ENCODE results near the gene CHD2.

CHD2 gene

DNA sequence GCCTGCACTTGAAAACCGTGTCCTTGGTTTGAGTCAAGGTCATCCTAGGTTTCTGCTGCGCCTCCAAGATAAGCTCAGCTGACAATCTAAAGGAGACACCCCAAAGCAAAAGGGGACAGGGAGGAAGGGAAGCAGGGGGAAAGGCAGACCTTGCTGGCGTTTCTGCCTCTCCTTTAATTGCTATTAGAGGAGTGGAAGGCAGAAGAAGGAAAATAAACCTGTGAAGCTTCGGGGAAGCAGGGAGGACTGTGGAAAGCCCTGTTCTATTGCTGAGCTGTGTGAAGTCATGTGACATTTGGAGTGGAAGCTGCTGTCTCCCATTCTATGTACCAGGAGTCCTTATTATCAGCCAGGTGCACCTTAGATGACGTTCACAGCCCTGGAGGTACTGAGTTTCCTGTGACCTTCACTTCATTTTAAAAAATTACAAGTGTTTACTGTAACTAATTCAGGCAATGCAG, 21.5 kb upstream of the CHD2 start:
- H3K4me3 ChIP-seq (ENCODE audit: insufficient read depth, low read depth, low read length): no peak overlapping the region
- no peaks in the 10 kb centered on the region for H3K27me3 ChIP-seq (ENCODE audit: control insufficient read depth, insufficient read depth, low read length, poor library complexity, severe bottlenecking)
- peaks cover 28% of the 10 kb centered on the region for H3K4me1 ChIP-seq (ENCODE audit: control insufficient read depth, insufficient read depth, low read length)
- H3K36me3 ChIP-seq (ENCODE audit: control insufficient read depth, insufficient read depth, low read length): no peaks in the 10 kb centered on the region
- WGBS, 2 experiments: 88% methylated on average over 5 of the region's 5 CpGs
- no peak overlapping the region for H3K27ac ChIP-seq (ENCODE audit: insufficient read depth, low read depth, low read length, poor library complexity, severe bottlenecking)
- no peaks in the 10 kb centered on the region for H3K9me3 ChIP-seq (ENCODE audit: control insufficient read depth, low read length)

DNA sequence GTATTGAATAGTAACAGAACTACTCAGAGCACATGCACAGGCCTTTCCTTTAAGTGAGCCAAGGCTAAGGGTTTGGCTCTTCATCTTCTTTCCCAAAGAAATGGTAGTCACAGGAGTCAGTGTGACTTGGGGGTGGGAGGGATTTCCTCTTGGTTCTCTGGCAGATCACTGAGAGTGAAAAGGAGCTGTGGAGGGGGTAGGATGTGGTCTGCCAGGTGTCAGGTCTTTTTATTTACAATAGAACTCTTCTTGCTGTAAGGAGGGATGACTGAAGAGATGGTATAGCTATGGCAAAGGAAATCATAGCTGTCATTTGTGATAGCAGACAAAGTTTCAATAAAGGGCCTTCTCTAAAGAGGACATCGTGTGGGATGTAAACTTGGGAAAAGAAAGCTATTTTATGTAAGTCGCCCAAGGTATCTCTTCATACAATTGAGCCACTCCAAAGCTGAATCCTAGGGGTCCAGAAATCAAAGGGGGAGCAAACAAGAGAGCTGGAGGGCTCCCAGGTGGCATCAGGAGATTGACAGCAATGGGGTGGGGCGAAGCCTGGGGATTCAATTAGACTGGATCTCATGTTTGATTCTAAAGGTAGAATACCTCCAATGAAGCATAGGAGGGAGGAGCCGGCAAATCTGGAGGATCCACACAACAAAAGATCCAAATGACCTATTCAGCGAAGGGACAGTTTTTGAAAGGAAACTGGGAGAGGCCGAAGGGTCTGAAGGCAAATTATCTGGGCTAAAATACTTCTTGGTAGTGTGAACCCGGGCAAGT, 20.0 kb upstream of the CHD2 start:
- 55 to 58% methylated on average over 7 of the region's 7 CpGs for WGBS, 2 experiments
- peaks cover 28% of the 10 kb centered on the region for H3K4me1 ChIP-seq (ENCODE audit: control insufficient read depth, insufficient read depth, low read length)
- no peak overlapping the region for H3K4me3 ChIP-seq (ENCODE audit: insufficient read depth, low read depth, low read length)
- H3K9me3 ChIP-seq (ENCODE audit: control insufficient read depth, low read length): no peaks in the 10 kb centered on the region
- no peaks in the 10 kb centered on the region for H3K27me3 ChIP-seq (ENCODE audit: control insufficient read depth, insufficient read depth, low read length, poor library complexity, severe bottlenecking)
- H3K27ac ChIP-seq (ENCODE audit: insufficient read depth, low read depth, low read length, poor library complexity, severe bottlenecking): peak overlapping the region; percentile 91
- no peaks in the 10 kb centered on the region for H3K36me3 ChIP-seq (ENCODE audit: control insufficient read depth, insufficient read depth, low read length)

DNA sequence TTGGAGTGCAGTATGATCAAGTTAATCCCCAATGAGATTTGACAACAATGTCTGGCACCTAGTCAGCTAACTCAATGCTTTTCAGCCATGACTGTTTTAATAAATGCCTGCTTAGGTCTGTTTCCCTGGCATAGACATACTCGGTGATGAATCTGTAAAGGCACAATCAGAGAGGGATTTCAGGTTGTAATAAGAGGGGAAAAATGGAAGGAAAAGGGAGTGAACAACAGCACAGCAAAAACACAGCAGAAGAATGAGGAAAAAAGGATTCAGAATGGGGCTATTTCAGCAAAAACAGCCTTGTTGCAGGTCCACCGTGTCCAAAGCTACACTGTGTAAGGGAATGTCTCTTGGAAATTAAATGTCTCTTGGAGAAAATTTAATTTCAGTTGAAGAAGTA, 19.3 kb upstream of the CHD2 start:
- Histone ChIP-seq H3K27ac (ENCODE audit: insufficient read depth, low read depth, low read length, poor library complexity, severe bottlenecking) (peak overlapping the region; percentile 91), H3K36me3 (ENCODE audit: control insufficient read depth, insufficient read depth, low read length) (no peaks in the 10 kb centered on the region), H3K9me3 (ENCODE audit: control insufficient read depth, low read length) (no peaks in the 10 kb centered on the region), H3K27me3 (ENCODE audit: control insufficient read depth, insufficient read depth, low read length, poor library complexity, severe bottlenecking) (no peaks in the 10 kb centered on the region), H3K4me1 (ENCODE audit: control insufficient read depth, insufficient read depth, low read length) (peaks cover 28% of the 10 kb centered on the region), H3K4me3 (ENCODE audit: insufficient read depth, low read depth, low read length) (no peak overlapping the region)
- 88 to 100% methylated on average over 1 of the region's 2 CpGs for WGBS, 2 experiments

DNA sequence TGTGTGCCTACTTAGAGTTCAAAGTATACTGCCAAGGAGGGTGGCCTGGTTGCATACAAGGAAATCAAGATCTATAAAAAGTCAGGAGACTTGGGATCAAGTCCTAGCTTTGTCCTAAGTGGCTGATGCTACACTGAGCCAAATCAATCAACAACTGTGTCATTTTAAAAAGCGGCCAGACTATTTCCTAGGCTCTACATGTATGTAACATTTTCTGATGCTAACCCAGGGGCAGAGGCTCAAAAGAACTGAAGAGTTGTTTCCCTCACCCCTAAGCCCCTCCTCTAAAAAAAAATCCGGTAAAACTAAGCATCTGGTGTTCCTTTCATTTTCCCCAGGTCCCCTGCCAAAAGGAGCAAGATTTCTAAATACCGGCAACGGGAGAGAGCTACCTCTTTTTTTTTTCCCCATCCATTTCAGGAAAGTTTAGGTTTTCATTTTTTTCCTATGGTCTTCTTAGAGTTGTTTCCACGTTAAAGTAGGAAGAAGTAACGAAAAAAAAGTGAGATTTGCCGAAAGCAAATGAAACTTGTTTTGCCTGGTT, 18.8 kb upstream of the CHD2 start:
- Histone ChIP-seq H3K36me3 (ENCODE audit: control insufficient read depth, insufficient read depth, low read length) (peaks cover 2% of the 10 kb centered on the region), H3K9me3 (ENCODE audit: control insufficient read depth, low read length) (no peaks in the 10 kb centered on the region), H3K4me1 (ENCODE audit: control insufficient read depth, insufficient read depth, low read length) (peaks cover 28% of the 10 kb centered on the region), H3K27ac (ENCODE audit: insufficient read depth, low read depth, low read length, poor library complexity, severe bottlenecking) (peak overlapping the region; percentile 91), H3K4me3 (ENCODE audit: insufficient read depth, low read depth, low read length) (no peak overlapping the region), H3K27me3 (ENCODE audit: control insufficient read depth, insufficient read depth, low read length, poor library complexity, severe bottlenecking) (no peaks in the 10 kb centered on the region)
- 65 to 66% methylated on average over 7 of the region's 7 CpGs for WGBS, 2 experiments

DNA sequence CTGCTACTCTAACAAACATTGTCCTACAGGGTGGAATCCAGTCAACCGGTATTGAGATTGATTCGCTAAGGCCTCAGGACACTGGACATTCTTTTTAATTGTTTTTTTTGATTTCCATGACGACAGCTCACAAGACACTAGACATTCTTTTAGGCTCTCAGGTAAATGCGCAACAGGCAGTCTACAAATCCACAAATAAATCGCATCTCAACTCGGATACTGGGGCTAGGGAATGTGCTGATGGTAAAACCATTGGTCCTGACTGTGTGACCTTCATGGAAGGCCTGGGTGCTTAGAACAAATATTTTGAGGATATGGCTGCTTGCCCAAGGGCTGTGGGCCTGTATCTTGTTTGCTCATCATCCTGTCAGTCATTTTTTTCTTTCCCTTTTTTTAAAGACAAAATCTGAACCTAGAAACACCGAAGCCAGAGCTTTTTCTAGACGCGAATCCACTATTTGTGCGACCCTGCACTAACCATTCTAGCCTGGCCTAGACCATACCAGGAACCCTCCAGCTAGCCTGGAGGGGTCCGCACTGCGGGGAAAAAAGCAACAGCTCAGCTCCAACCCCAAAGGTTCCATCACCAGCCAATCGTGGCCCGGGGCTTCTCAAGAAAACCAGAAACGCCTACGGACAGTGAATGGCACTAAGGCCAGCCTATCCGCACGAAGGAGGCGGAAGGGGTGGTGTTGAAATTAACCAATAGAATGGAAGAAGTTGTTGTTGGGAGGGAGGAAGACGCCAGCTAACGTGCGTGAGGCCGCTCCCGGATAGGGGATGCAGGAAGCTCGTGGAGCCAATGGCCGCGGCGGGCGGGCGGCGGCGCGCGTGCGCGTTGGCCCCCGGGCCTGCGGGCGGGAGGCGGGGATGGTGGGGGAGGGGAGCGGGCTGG, 18.1 kb upstream of the CHD2 start:
- Histone ChIP-seq H3K4me1 (ENCODE audit: control insufficient read depth, insufficient read depth, low read length) (peaks cover 24% of the 10 kb centered on the region), H3K27me3 (ENCODE audit: control insufficient read depth, insufficient read depth, low read length, poor library complexity, severe bottlenecking) (no peaks in the 10 kb centered on the region), H3K27ac (ENCODE audit: insufficient read depth, low read depth, low read length, poor library complexity, severe bottlenecking) (peak overlapping the region; percentile 91), H3K4me3 (ENCODE audit: insufficient read depth, low read depth, low read length) (peak overlapping the region; percentile 7), H3K9me3 (ENCODE audit: control insufficient read depth, low read length) (no peaks in the 10 kb centered on the region), H3K36me3 (ENCODE audit: control insufficient read depth, insufficient read depth, low read length) (peaks cover 10% of the 10 kb centered on the region)
- 12% methylated on average over 41 of the region's 41 CpGs for WGBS, 2 experiments

DNA sequence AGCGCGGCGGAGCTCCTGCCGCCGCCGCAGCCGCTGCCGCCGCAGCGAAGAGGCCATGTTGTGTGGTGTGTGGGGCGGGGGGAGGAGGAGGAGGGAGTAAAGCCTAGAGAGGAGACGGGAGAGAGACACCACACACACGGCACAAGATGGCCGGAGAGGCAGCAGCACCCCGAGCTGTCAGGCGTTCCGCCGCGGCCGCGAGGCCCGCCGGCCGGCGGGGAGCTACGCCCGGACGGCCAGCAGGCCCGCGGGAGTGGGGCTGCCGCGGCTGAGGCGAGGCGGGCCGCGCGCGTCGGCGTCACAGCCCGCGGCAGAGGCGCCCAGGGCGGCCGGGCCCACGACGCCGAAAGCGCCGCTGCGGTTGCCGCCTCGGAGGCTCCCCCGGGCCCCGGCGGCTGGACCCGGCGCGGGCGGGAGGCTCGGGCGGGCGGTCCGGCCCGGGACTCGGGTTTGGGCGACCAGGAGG, 17.4 kb upstream of the CHD2 start:
- Histone ChIP-seq H3K27me3 (ENCODE audit: control insufficient read depth, insufficient read depth, low read length, poor library complexity, severe bottlenecking) (no peaks in the 10 kb centered on the region), H3K36me3 (ENCODE audit: control insufficient read depth, insufficient read depth, low read length) (peaks cover 11% of the 10 kb centered on the region), H3K4me3 (ENCODE audit: insufficient read depth, low read depth, low read length) (peak overlapping the region; percentile 87), H3K9me3 (ENCODE audit: control insufficient read depth, low read length) (no peaks in the 10 kb centered on the region), H3K4me1 (ENCODE audit: control insufficient read depth, insufficient read depth, low read length) (peaks cover 23% of the 10 kb centered on the region), H3K27ac (ENCODE audit: insufficient read depth, low read depth, low read length, poor library complexity, severe bottlenecking) (peak overlapping the region; percentile 88)
- WGBS, 2 experiments: 0% methylated on average over 67 of the region's 67 CpGs

DNA sequence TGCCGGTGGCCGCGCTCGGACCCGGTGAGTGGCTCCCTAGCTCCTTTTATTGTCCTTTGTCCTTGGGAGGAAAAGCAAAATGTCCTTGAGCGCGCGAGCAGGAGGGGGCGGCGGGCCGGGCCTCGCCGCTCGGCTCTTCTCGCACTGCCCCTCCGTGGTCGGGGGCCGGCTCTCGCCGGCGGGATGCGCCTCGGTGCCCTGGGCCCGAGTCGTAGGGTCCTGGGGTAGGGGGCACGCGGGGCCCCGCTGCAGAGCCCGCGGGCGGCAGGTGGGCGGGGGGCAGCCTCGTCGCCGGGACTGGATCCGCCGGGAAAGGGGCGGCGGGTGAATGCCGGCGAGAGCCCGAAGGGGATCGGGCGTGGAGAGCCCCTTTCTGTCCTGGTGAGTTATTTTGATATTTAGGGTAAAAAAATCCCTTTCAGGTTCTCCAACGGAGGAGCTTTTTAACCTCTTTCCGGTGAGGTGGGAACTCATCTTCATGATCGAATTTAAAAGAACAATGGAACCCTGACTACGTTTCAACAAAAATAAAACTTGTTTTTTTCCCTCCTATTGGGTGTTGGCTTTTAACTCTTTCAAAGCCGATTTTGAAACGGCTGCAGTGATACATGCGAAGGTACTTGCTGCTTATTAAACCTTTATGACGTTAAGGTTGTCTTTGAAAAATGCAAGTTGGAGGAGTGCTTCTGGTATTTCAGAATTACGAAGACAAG, 16.8 kb upstream of the CHD2 start:
- H3K9me3 ChIP-seq (ENCODE audit: control insufficient read depth, low read length): no peaks in the 10 kb centered on the region
- H3K4me3 ChIP-seq (ENCODE audit: insufficient read depth, low read depth, low read length): peak overlapping the region; percentile 87
- H3K4me1 ChIP-seq (ENCODE audit: control insufficient read depth, insufficient read depth, low read length): peaks cover 23% of the 10 kb centered on the region
- WGBS, 2 experiments: 0% methylated on average over 53 of the region's 53 CpGs
- H3K27ac ChIP-seq (ENCODE audit: insufficient read depth, low read depth, low read length, poor library complexity, severe bottlenecking): peak overlapping the region; percentile 88
- no peaks in the 10 kb centered on the region for H3K27me3 ChIP-seq (ENCODE audit: control insufficient read depth, insufficient read depth, low read length, poor library complexity, severe bottlenecking)
- peaks cover 17% of the 10 kb centered on the region for H3K36me3 ChIP-seq (ENCODE audit: control insufficient read depth, insufficient read depth, low read length)

DNA sequence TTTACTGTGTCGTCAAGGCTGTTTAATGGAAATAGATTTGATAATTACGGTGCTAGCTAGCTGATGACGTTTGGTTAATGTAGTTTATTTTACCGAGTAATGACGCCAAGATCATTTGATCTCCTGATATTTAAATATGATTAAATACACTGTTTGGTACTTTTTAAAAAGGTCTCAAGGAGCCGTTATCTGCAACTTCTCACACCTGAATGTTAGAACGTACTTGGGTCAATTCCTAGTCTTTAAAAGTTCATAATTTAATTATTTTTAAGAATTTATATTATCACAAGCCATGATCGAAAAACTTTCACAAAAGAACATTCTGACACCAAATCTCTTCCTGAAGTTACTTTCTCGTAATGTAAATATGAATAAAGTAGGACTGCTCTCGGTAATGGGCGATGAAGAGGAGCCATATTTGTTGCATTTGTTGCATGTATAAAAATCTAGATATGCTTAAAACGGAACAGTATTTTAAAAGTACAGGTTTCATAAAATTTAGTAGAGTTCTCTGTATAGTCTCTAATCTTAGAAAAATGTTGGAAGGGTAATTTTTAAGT, 16.2 kb upstream of the CHD2 start:
- Histone ChIP-seq H3K4me1 (ENCODE audit: control insufficient read depth, insufficient read depth, low read length) (peaks cover 23% of the 10 kb centered on the region), H3K27me3 (ENCODE audit: control insufficient read depth, insufficient read depth, low read length, poor library complexity, severe bottlenecking) (no peaks in the 10 kb centered on the region), H3K36me3 (ENCODE audit: control insufficient read depth, insufficient read depth, low read length) (peaks cover 17% of the 10 kb centered on the region), H3K9me3 (ENCODE audit: control insufficient read depth, low read length) (no peaks in the 10 kb centered on the region), H3K4me3 (ENCODE audit: insufficient read depth, low read depth, low read length) (peak overlapping the region; percentile 87), H3K27ac (ENCODE audit: insufficient read depth, low read depth, low read length, poor library complexity, severe bottlenecking) (peak overlapping the region; percentile 88)
- WGBS, 2 experiments: 0% methylated on average over 7 to 8 of the region's 12 CpGs

DNA sequence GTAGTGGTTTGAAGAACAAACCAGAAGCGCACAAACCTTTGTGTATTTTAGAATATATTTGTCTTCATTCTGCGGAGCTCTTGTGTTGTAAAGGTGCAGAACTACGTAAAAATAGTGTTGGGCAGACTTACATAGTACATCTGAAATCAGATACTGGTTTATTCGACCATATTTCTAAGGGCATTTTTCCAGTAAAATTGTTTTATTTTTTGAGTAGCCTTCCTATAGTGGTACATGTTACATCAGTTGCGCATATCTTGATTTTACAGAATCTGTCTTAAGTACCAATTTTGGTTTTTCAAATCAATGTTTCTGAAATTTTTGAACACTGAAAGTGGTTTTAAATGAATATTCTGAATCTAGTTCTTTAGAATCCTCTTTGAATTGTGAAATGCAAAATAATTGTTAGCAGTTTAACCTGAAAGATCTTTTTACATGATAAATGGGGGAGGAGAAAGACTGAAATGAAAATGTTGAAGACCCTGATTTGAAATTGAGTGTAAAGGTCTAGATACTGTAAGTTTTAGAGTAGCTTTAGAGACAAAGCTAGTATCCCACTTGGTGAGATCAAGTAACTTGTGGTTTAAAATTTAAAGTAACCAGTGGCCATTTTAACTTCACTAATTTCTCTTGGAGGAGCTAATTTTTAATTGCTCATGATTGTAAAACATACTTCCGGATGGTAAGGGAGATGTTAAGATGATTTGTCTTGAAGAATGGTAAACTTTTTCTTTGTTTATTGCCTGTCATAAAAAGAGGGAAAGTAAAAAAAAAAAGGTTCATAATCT, 15.5 kb upstream of the CHD2 start:
- H3K27ac ChIP-seq (ENCODE audit: insufficient read depth, low read depth, low read length, poor library complexity, severe bottlenecking): no peak overlapping the region
- 0 to 1% methylated on average over 6 of the region's 6 CpGs for WGBS, 2 experiments
- H3K4me3 ChIP-seq (ENCODE audit: insufficient read depth, low read depth, low read length): peak overlapping the region; percentile 87
- no peaks in the 10 kb centered on the region for H3K27me3 ChIP-seq (ENCODE audit: control insufficient read depth, insufficient read depth, low read length, poor library complexity, severe bottlenecking)
- H3K9me3 ChIP-seq (ENCODE audit: control insufficient read depth, low read length): no peaks in the 10 kb centered on the region
- peaks cover 19% of the 10 kb centered on the region for H3K36me3 ChIP-seq (ENCODE audit: control insufficient read depth, insufficient read depth, low read length)
- peaks cover 23% of the 10 kb centered on the region for H3K4me1 ChIP-seq (ENCODE audit: control insufficient read depth, insufficient read depth, low read length)

Measured in ectodermal cell (in vitro differentiated cells).